T-cell (primary cell): ENCODE results near the gene RAB11FIP3. TPM values are rescaled to one million over a fixed set of nuclear protein-coding genes. Genes with fewer than 3 reads are reported as not detected.

ENCODE experiments used
- ATAC-seq, 4 experiments: fragments of 200-7000 bp in 3 of 4; fragments of 150-1000 bp in 1 of 4; cut with Tn5 transposase; replicated peaks in 1 of 4; 1 replicate in 3 of 4; 2 replicates in 1 of 4; pipeline ENCODE4 v1.10.0; 2021; ENCODE audit warnings: moderate library complexity in 3 of 4, mild to moderate bottlenecking in 2 of 4, moderate number of reproducible peaks in 1 of 4
- CTCF ChIA-PET, 2 donors: fragments of 300-600 bp; sonication (Branson Sonifier 250); formaldehyde crosslinking; loops; one replicate each; lab custom pipeline; 2022; ENCODE audit warnings: antibody characterized with exemption in 2 of 2; lab: Charles Lee
- POLR2A ChIA-PET, 2 donors: fragments of 300-600 bp; sonication (Branson Sonifier 250); formaldehyde crosslinking; loops; one replicate each; lab custom pipeline; 2022; ENCODE audit warnings: antibody characterized with exemption in 2 of 2; lab: Charles Lee
- DNase-seq, 35 experiments: peaks; one replicate each; pipeline versions ENCODE4 v3.0.0 to v3.0.0-alpha.2; 2013 to 2023
- H3K27ac ChIP-seq: one replicate; pipeline ENCODE4 v1.5.1; 2013; ENCODE audit warnings: low read length
- H3K27me3 ChIP-seq, 2 experiments: replicated peaks in 1 of 2; 1 replicate in 1 of 2; 2 replicates in 1 of 2; pipeline versions ENCODE4 v1.6.1 to v1.7.0; 2013; ENCODE audit warnings: low read length in 1 of 2, mixed read lengths in 1 of 2; ENCODE audit not compliant: control insufficient read depth in 2 of 2, insufficient read depth in 2 of 2; ENCODE audit errors: extremely low read depth in 1 of 2
- H3K36me3 ChIP-seq, 2 donors: 1 replicate in 1 of 2; 2 replicates in 1 of 2; pipeline versions ENCODE4 v1.6.1 to v1.7.0; 2013; ENCODE audit warnings: low read length in 1 of 2; ENCODE audit not compliant: control insufficient read depth in 2 of 2, insufficient read depth in 1 of 2; ENCODE audit errors: extremely low read depth in 1 of 2
- H3K4me1 ChIP-seq, 2 experiments: 1 replicate in 1 of 2; 2 replicates in 1 of 2; pipeline versions ENCODE4 v1.6.1 to v1.7.0; 2013; ENCODE audit warnings: low read length in 2 of 2, mixed read lengths in 1 of 2; ENCODE audit not compliant: insufficient read depth in 2 of 2, control insufficient read depth in 1 of 2; ENCODE audit errors: extremely low read depth in 1 of 2
- H3K4me3 ChIP-seq, 2 donors: 1 replicate in 1 of 2; 2 replicates in 1 of 2; pipeline versions ENCODE4 v1.5.1 to v1.7.0; 2013; ENCODE audit warnings: mild to moderate bottlenecking in 2 of 2, low read length in 1 of 2, moderate library complexity in 1 of 2; ENCODE audit not compliant: control insufficient read depth in 1 of 2; ENCODE audit errors: extremely low read depth in 1 of 2
- H3K9me3 ChIP-seq: 2 replicates; pipeline ENCODE4 v1.7.0; 2013
- H3K27ac Mint-ChIP-seq, 2 donors: one replicate each; pipeline ENCODE4 v1.8.0; 2020 to 2021; ENCODE audit warnings: mild to moderate bottlenecking in 2 of 2, mixed read lengths in 2 of 2
- H3K27me3 Mint-ChIP-seq, 2 donors: one replicate each; pipeline ENCODE4 v1.8.0; 2021 to 2022; ENCODE audit warnings: mixed read lengths in 2 of 2
- H3K36me3 Mint-ChIP-seq: one replicate; pipeline ENCODE4 v1.8.0; 2021; ENCODE audit warnings: mixed read lengths
- H3K4me1 Mint-ChIP-seq, 3 donors: one replicate each; pipeline ENCODE4 v1.8.0; 2020 to 2022; ENCODE audit warnings: mixed read lengths in 3 of 3, mild to moderate bottlenecking in 1 of 3
- H3K4me3 Mint-ChIP-seq, 3 donors: one replicate each; pipeline ENCODE4 v1.8.0; 2020 to 2022; ENCODE audit warnings: mild to moderate bottlenecking in 3 of 3, mixed read lengths in 3 of 3, moderate library complexity in 3 of 3
- H3K9me3 Mint-ChIP-seq, 3 donors: one replicate each; pipeline ENCODE4 v1.8.0; 2020 to 2022; ENCODE audit warnings: mixed read lengths in 3 of 3
- WGBS: methylation state at CpG from one replicate; pipeline ENCODE4 v1.1.5; 2013; ENCODE audit warnings: missing lambda C conversion rate; ENCODE audit not compliant: insufficient coverage; 5-methylcytosine and 5-hydroxymethylcytosine counted together
- total RNA-seq, 35 experiments: library from RNA in 6 of 35; stranded (reverse) in 6 of 35; fragments of 120-200 nt in 1 of 35; gene quantifications; one replicate each; pipeline versions ENCODE4 v1.2.1 to v1.2.4 and lab custom pipeline; 2013 to 2026

RAB11FIP3 gene
- total RNA-seq, 5 donors from 2014 or later (not counting 1 experiment from before 2014, with no cell fraction given) = 36.9 to 49.0 (median 44.1) TPM

GRCh38 chr16:519841-520687 is 94.6 kb downstream of the RAB11FIP3 start:
- Histone ChIP-seq H3K27me3 (peaks cover 0 to 2% of the 10 kb centered on the region in 2 experiments), H3K36me3 (peaks cover 10 to 16% of the 10 kb centered on the region in 2 donors), H3K4me1 (peaks cover 0 to 7% of the 10 kb centered on the region in 2 experiments), H3K4me3 (no peak overlapping the region), H3K27ac (no peak overlapping the region), H3K9me3 (no peaks in the 10 kb centered on the region)
- ATAC-seq = no peak
- H3K4me1 Mint-ChIP-seq = peaks cover 0 to 6% (median 2%) of the 10 kb centered on the region in 3 donors
- no peaks in the 10 kb centered on the region for H3K36me3 Mint-ChIP-seq
- no peaks in the 10 kb centered on the region for H3K9me3 Mint-ChIP-seq
- ChIA-PET CTCF (no interaction called here), POLR2A (no interaction called here)
- H3K4me3 Mint-ChIP-seq = no peak overlapping the region
- WGBS = 97% methylated on average over 28 of the region's 35 CpGs
- H3K27ac Mint-ChIP-seq = no peak overlapping the region
- no peaks in the 10 kb centered on the region for H3K27me3 Mint-ChIP-seq
- DNase-seq = no peak

GRCh38 chr16:520847-521246 is 95.4 kb downstream of the RAB11FIP3 start:
- Histone ChIP-seq H3K36me3 (peaks cover 2 to 10% of the 10 kb centered on the region in 2 donors), H3K27ac (no peak overlapping the region), H3K4me3 (no peak overlapping the region), H3K4me1 (peaks cover 2 to 14% of the 10 kb centered on the region in 2 experiments), H3K9me3 (no peaks in the 10 kb centered on the region), H3K27me3 (peaks cover 0 to 2% of the 10 kb centered on the region in 2 experiments)
- H3K4me1 Mint-ChIP-seq = peaks cover 0 to 14% (median 10%) of the 10 kb centered on the region in 3 donors
- H3K27ac Mint-ChIP-seq = no peak overlapping the region
- ChIA-PET POLR2A (interaction anchor here in 1 of 2 donors (0.6 kb wide), 1 partner anchor 11 kb away, joined by 4 read pairs; no protein-coding TSS in a partner anchor), CTCF (no interaction called here)
- no peaks in the 10 kb centered on the region for H3K36me3 Mint-ChIP-seq
- H3K4me3 Mint-ChIP-seq = no peak overlapping the region
- H3K9me3 Mint-ChIP-seq = no peaks in the 10 kb centered on the region
- WGBS = 96% methylated on average over 13 of the region's 13 CpGs
- DNase-seq = no peak
- no peaks in the 10 kb centered on the region for H3K27me3 Mint-ChIP-seq
- ATAC-seq = no peak

GRCh38 chr16:521381-522210 is 96.1 kb downstream of the RAB11FIP3 start:
- WGBS = 92% methylated on average over 9 of the region's 34 CpGs
- H3K27me3 ChIP-seq = peaks cover 0 to 2% of the 10 kb centered on the region in 2 experiments
- H3K36me3 ChIP-seq = peaks cover 2 to 6% of the 10 kb centered on the region in 2 donors
- ATAC-seq = no peak
- no peak for DNase-seq
- CTCF ChIA-PET = no interaction called here
- H3K9me3 ChIP-seq = no peaks in the 10 kb centered on the region
- Mint-ChIP-seq H3K27me3 (no peaks in the 10 kb centered on the region), H3K4me3 (no peak overlapping the region), H3K36me3 (no peaks in the 10 kb centered on the region), H3K9me3 (no peaks in the 10 kb centered on the region), H3K4me1 (peaks cover 5 to 20% (median 17%) of the 10 kb centered on the region in 3 donors), H3K27ac (no peak overlapping the region)
- POLR2A ChIA-PET = no interaction called here
- H3K4me3 ChIP-seq = no peak overlapping the region
- no peak overlapping the region for H3K27ac ChIP-seq
- peaks cover 10 to 22% of the 10 kb centered on the region in 2 experiments for H3K4me1 ChIP-seq

- H3K27me3 Mint-ChIP-seq = no peaks in the 10 kb centered on the region
- H3K9me3 ChIP-seq = no peaks in the 10 kb centered on the region
- no peak overlapping the region for H3K27ac ChIP-seq
- peaks cover 7 to 22% (median 19%) of the 10 kb centered on the region in 3 donors for H3K4me1 Mint-ChIP-seq
- H3K4me3 ChIP-seq = no peak overlapping the region
- WGBS = 90% methylated on average over 18 of the region's 23 CpGs
- no peak for DNase-seq
- ChIA-PET POLR2A (no interaction called here), CTCF (no interaction called here)
- no peak for ATAC-seq
- H3K36me3 ChIP-seq = peaks cover 2 to 6% of the 10 kb centered on the region in 2 donors
- peaks cover 10 to 26% of the 10 kb centered on the region in 2 experiments for H3K4me1 ChIP-seq
- H3K27ac Mint-ChIP-seq = peak overlapping the region in 1 of 2 donors; percentile 64
- no peaks in the 10 kb centered on the region for H3K9me3 Mint-ChIP-seq
- peaks cover 0 to 2% of the 10 kb centered on the region in 2 experiments for H3K27me3 ChIP-seq
- H3K36me3 Mint-ChIP-seq = no peaks in the 10 kb centered on the region
- no peak overlapping the region for H3K4me3 Mint-ChIP-seq
Measured at GRCh38 chr16:522320-523096, 97.1 kb downstream of the RAB11FIP3 start.

- H3K9me3 ChIP-seq = no peaks in the 10 kb centered on the region
- no peaks in the 10 kb centered on the region for H3K9me3 Mint-ChIP-seq
- no peak overlapping the region for H3K4me3 Mint-ChIP-seq
- ATAC-seq (no peak), DNase-seq (no peak)
- ChIA-PET POLR2A (no interaction called here), CTCF (no interaction called here)
- H3K27me3 ChIP-seq = peaks cover 0 to 2% of the 10 kb centered on the region in 2 experiments
- H3K27ac Mint-ChIP-seq = peak overlapping the region in 1 of 2 donors; percentile 64
- H3K4me1 Mint-ChIP-seq = peaks cover 7 to 22% (median 19%) of the 10 kb centered on the region in 3 donors
- 96% methylated on average over 22 of the region's 22 CpGs for whole genome bisulfite sequencing
- H3K27ac ChIP-seq = no peak overlapping the region
- H3K36me3 ChIP-seq = peaks cover 2 to 6% of the 10 kb centered on the region in 2 donors
- no peaks in the 10 kb centered on the region for H3K36me3 Mint-ChIP-seq
- peaks cover 10 to 26% of the 10 kb centered on the region in 2 experiments for H3K4me1 ChIP-seq
- H3K4me3 ChIP-seq = no peak overlapping the region
- H3K27me3 Mint-ChIP-seq = no peaks in the 10 kb centered on the region
Measured at GRCh38 chr16:523097-523741, 97.8 kb downstream of the RAB11FIP3 start.
